H9 (cell line): ENCODE measurements around the gene EML1. TPM values are rescaled to one million over a fixed set of nuclear protein-coding genes. Genes with fewer than 3 reads are reported as not detected.

Experiments used
- DNase-seq: peaks from one replicate; pipeline ENCODE4 v3.0.0-alpha.2; 2017
- H2AFZ ChIP-seq: one replicate; pipeline ENCODE4 v1.6.1; 2013; ENCODE audit warnings: mild to moderate bottlenecking, low read length, control low read depth, moderate library complexity
- H2AK5ac ChIP-seq: 2 replicates; pipeline ENCODE4 v1.6.1; 2013; ENCODE audit warnings: low read length, control low read depth, mixed read lengths; ENCODE audit not compliant: insufficient read length
- H2BK120ac ChIP-seq: one replicate; pipeline ENCODE4 v1.6.1; 2013; ENCODE audit warnings: low read depth, mild to moderate bottlenecking, low read length, control low read depth, inconsistent platforms; ENCODE audit not compliant: poor library complexity, severe bottlenecking
- H2BK12ac ChIP-seq: 2 replicates; pipeline ENCODE4 v1.6.1; 2013; ENCODE audit warnings: low read length, control low read depth, mixed read lengths, low read depth; ENCODE audit not compliant: insufficient read length
- H2BK15ac ChIP-seq: 2 replicates; pipeline ENCODE4 v1.6.1; 2013; ENCODE audit warnings: low read depth, low read length, control low read depth
- H2BK20ac ChIP-seq: one replicate; pipeline ENCODE4 v1.6.1; 2013; ENCODE audit warnings: low read depth, mild to moderate bottlenecking, low read length, control low read depth, inconsistent platforms; ENCODE audit not compliant: poor library complexity, severe bottlenecking
- H2BK5ac ChIP-seq: 2 replicates; pipeline ENCODE4 v1.6.1; 2013; ENCODE audit warnings: low read length, control low read depth, mixed read lengths; ENCODE audit not compliant: insufficient read length
- H3K14ac ChIP-seq: 2 replicates; pipeline ENCODE4 v1.6.1; 2013; ENCODE audit warnings: low read length, control low read depth; ENCODE audit not compliant: insufficient read depth
- H3K18ac ChIP-seq: 2 replicates; pipeline ENCODE4 v1.6.1; 2013; ENCODE audit warnings: low read depth, mild to moderate bottlenecking, mixed read lengths, low read length, control low read depth; ENCODE audit not compliant: insufficient read length
- H3K23ac ChIP-seq: 2 replicates; pipeline ENCODE4 v1.6.1; 2013; ENCODE audit warnings: low read length, control low read depth, mixed read lengths, low read depth; ENCODE audit not compliant: insufficient read length
- H3K23me2 ChIP-seq: 2 replicates; pipeline ENCODE4 v1.6.1; 2013; ENCODE audit warnings: low read depth, mild to moderate bottlenecking, mixed read lengths, low read length, control low read depth; ENCODE audit not compliant: insufficient read length, poor library complexity, severe bottlenecking
- H3K27ac ChIP-seq: 2 replicates; pipeline ENCODE4 v1.5.1; 2013; ENCODE audit warnings: low read length, control low read depth, mixed read lengths, low read depth; ENCODE audit not compliant: insufficient read length
- H3K27me3 ChIP-seq: 2 replicates; pipeline ENCODE4 v1.6.1; 2013; ENCODE audit warnings: low read length, control low read depth, inconsistent platforms; ENCODE audit not compliant: insufficient read depth
- H3K4ac ChIP-seq: 2 replicates; pipeline ENCODE4 v1.6.1; 2013; ENCODE audit warnings: low read depth, mild to moderate bottlenecking, control low read depth, inconsistent platforms, low read length, moderate library complexity
- H3K4me1 ChIP-seq: 2 replicates; pipeline ENCODE4 v1.6.1; 2013; ENCODE audit warnings: low read length, control low read depth, inconsistent platforms; ENCODE audit not compliant: insufficient read depth
- H3K4me2 ChIP-seq: 2 replicates; pipeline ENCODE4 v1.6.1; 2013; ENCODE audit warnings: low read length, control low read depth, mixed read lengths; ENCODE audit not compliant: insufficient read length, insufficient read depth
- H3K56ac ChIP-seq: 2 replicates; pipeline ENCODE4 v1.6.1; 2013; ENCODE audit warnings: low read depth, mild to moderate bottlenecking, mixed read lengths, low read length, control low read depth; ENCODE audit not compliant: insufficient read length
- H3K79me1 ChIP-seq: 2 replicates; pipeline ENCODE4 v1.6.1; 2013; ENCODE audit warnings: low read depth, mild to moderate bottlenecking, moderate library complexity, low read length, control low read depth, inconsistent platforms; ENCODE audit not compliant: insufficient read depth, poor library complexity, severe bottlenecking
- H3K79me2 ChIP-seq: 2 replicates; pipeline ENCODE4 v1.6.1; 2013; ENCODE audit warnings: low read length, control low read depth, inconsistent platforms; ENCODE audit not compliant: insufficient read depth
- H3K9ac ChIP-seq: 2 replicates; pipeline ENCODE4 v1.6.1; 2013; ENCODE audit warnings: low read length, control low read depth, mixed read lengths; ENCODE audit not compliant: insufficient read length; ENCODE audit errors: extremely low read depth
- H3K9me3 ChIP-seq: one replicate; pipeline ENCODE4 v1.6.1; 2013; ENCODE audit warnings: low read depth, low read length, inconsistent platforms; ENCODE audit not compliant: control insufficient read depth
- H3T11ph ChIP-seq: one replicate; pipeline ENCODE4 v1.6.1; 2013; ENCODE audit warnings: mild to moderate bottlenecking, low read length, control low read depth, inconsistent platforms
- H4K20me1 ChIP-seq: one replicate; pipeline ENCODE4 v1.6.1; 2013; ENCODE audit not compliant: control insufficient read depth, insufficient read length, insufficient read depth
- H4K5ac ChIP-seq: 2 replicates; pipeline ENCODE4 v1.6.1; 2013; ENCODE audit warnings: low read depth, mild to moderate bottlenecking, mixed read lengths, low read length, control low read depth; ENCODE audit not compliant: insufficient read length
- H4K8ac ChIP-seq: replicated peaks from 2 replicates; pipeline ENCODE4 v1.6.1; 2013; ENCODE audit warnings: low read length, control low read depth, mixed read lengths, low read depth; ENCODE audit not compliant: insufficient read length
- H4K91ac ChIP-seq: 2 replicates; pipeline ENCODE4 v1.6.1; 2013; ENCODE audit warnings: low read depth, mild to moderate bottlenecking, moderate library complexity, mixed read lengths, low read length, control low read depth; ENCODE audit not compliant: insufficient read length
- H3K27ac Mint-ChIP-seq, 3 experiments: 2 replicates in 2 of 3; 3 replicates in 1 of 3; pipeline ENCODE4 v1.8.0; 2020 to 2021; ENCODE audit warnings: mixed read lengths in 3 of 3, mild to moderate bottlenecking in 1 of 3, moderate library complexity in 1 of 3
- H3K27me3 Mint-ChIP-seq: 2 replicates; pipeline ENCODE4 v1.8.0; 2021; ENCODE audit warnings: low read depth, mild to moderate bottlenecking, moderate library complexity, mixed read lengths
- H3K36me3 Mint-ChIP-seq, 3 experiments: 2 replicates in 2 of 3; 3 replicates in 1 of 3; pipeline ENCODE4 v1.8.0; 2020 to 2021; ENCODE audit warnings: low read depth in 3 of 3, mixed read lengths in 3 of 3; ENCODE audit not compliant: insufficient read depth in 1 of 3
- H3K4me1 Mint-ChIP-seq, 2 experiments: 2 replicates each; pipeline ENCODE4 v1.8.0; 2020; ENCODE audit warnings: mixed read lengths in 2 of 2
- H3K4me3 Mint-ChIP-seq, 2 experiments: 2 replicates in 1 of 2; 3 replicates in 1 of 2; pipeline ENCODE4 v1.8.0; 2020 to 2021; ENCODE audit warnings: mild to moderate bottlenecking in 2 of 2, mixed read lengths in 2 of 2, moderate library complexity in 1 of 2
- H3K9me3 Mint-ChIP-seq, 2 experiments: 2 replicates in 1 of 2; 3 replicates in 1 of 2; pipeline ENCODE4 v1.8.0; 2020; ENCODE audit warnings: mild to moderate bottlenecking in 2 of 2, mixed read lengths in 2 of 2, moderate library complexity in 1 of 2
- CTCF ChIP-seq: fragments of 200-600 bp; sonication (generic); conservative IDR thresholded peaks from 3 replicates; pipeline ENCODE4 v1.8.0; 2021; ENCODE audit warnings: antibody characterized with exemption, mild to moderate bottlenecking
- WGBS: extraction: QIAGEN DNeasy Blood & Tissue Kit; methylation state at CpG from one replicate; pipeline ENCODE4 v1.1.7; 2013; ENCODE audit warnings: missing lambda C conversion rate, low lambda C conversion rate, mixed read lengths; ENCODE audit not compliant: insufficient read length; ENCODE audit errors: extremely low coverage; 5-methylcytosine and 5-hydroxymethylcytosine counted together
- total RNA-seq: library from RNA; stranded (reverse); gene quantifications from 2 replicates; pipeline ENCODE4 v1.2.1, GENCODE V29; 2021

Gene EML1
- total RNA-seq, 1 experiment from 2014 or later: 16.7 TPM

- H3T11ph ChIP-seq: no peak overlapping the region
- peaks cover 13% of the 10 kb centered on the region for H3K27me3 Mint-ChIP-seq
- no peak overlapping the region for H3K4ac ChIP-seq
- no peaks in the 10 kb centered on the region for H3K9me3 ChIP-seq
- H2BK5ac ChIP-seq: no peak overlapping the region
- no peaks in the 10 kb centered on the region for H4K20me1 ChIP-seq
- no peak overlapping the region for H4K8ac ChIP-seq
- no peak overlapping the region for H2BK20ac ChIP-seq
- H3K18ac ChIP-seq: no peak overlapping the region
- TF ChIP-seq CTCF: no peak
- no peak overlapping the region for H2BK15ac ChIP-seq
- peak overlapping the region in 1 of 2 experiments; percentile 61; a peak in 2 of 5 replicates for H3K4me3 Mint-ChIP-seq
- no peak overlapping the region for H3K9ac ChIP-seq
- H2BK120ac ChIP-seq: no peak overlapping the region
- H3K79me2 ChIP-seq: no peaks in the 10 kb centered on the region
- H3K4me1 ChIP-seq: peaks cover 17% of the 10 kb centered on the region; the same call in 1 of the 2 replicates
- H3K56ac ChIP-seq: no peak overlapping the region
- no peaks in the 10 kb centered on the region for H3K23me2 ChIP-seq
- peaks cover 3 to 7% (median 4%) of the 10 kb centered on the region in 3 experiments; a peak in 4 of 7 replicates for H3K36me3 Mint-ChIP-seq
- WGBS: no CpG with 5 or more reads among the region's 26 CpGs
- no peak overlapping the region for H4K91ac ChIP-seq
- no peak for DNase-seq
- H4K5ac ChIP-seq: no peak overlapping the region
- no peak overlapping the region for H2BK12ac ChIP-seq
- H3K14ac ChIP-seq: peak overlapping the region; percentile 86
- H3K4me2 ChIP-seq: peak overlapping the region; percentile 27
- H3K79me1 ChIP-seq: no peaks in the 10 kb centered on the region
- peaks cover 7 to 13% of the 10 kb centered on the region in 2 experiments for H3K9me3 Mint-ChIP-seq
- peak overlapping the region in 1 of 3 experiments; percentile 3; a peak in 1 of 7 replicates for H3K27ac Mint-ChIP-seq
- H2AFZ ChIP-seq: no peak overlapping the region
- peaks cover 34 to 36% of the 10 kb centered on the region in 2 experiments for H3K4me1 Mint-ChIP-seq
- H3K27me3 ChIP-seq: no peaks in the 10 kb centered on the region; the same call in 1 of the 2 replicates
- no peak overlapping the region for H3K27ac ChIP-seq
- no peak overlapping the region for H3K23ac ChIP-seq
- H2AK5ac ChIP-seq: no peak overlapping the region
Observed at GRCh38 chr14:99773521-99774497, 19.4 kb upstream of the EML1 start.
